H9 (cell line): ENCODE measurements around the gene SPSB3. TPM values are rescaled to one million over a fixed set of nuclear protein-coding genes. Genes with fewer than 3 reads are reported as not detected.

Experiments used
- DNase-seq: peaks from one replicate; pipeline ENCODE4 v3.0.0-alpha.2; 2017
- H2AFZ ChIP-seq: one replicate; pipeline ENCODE4 v1.6.1; 2013; ENCODE audit warnings: mild to moderate bottlenecking, low read length, control low read depth, moderate library complexity
- H2AK5ac ChIP-seq: 2 replicates; pipeline ENCODE4 v1.6.1; 2013; ENCODE audit warnings: low read length, control low read depth, mixed read lengths; ENCODE audit not compliant: insufficient read length
- H2BK120ac ChIP-seq: one replicate; pipeline ENCODE4 v1.6.1; 2013; ENCODE audit warnings: low read depth, mild to moderate bottlenecking, low read length, control low read depth, inconsistent platforms; ENCODE audit not compliant: poor library complexity, severe bottlenecking
- H2BK12ac ChIP-seq: 2 replicates; pipeline ENCODE4 v1.6.1; 2013; ENCODE audit warnings: low read length, control low read depth, mixed read lengths, low read depth; ENCODE audit not compliant: insufficient read length
- H2BK15ac ChIP-seq: 2 replicates; pipeline ENCODE4 v1.6.1; 2013; ENCODE audit warnings: low read depth, low read length, control low read depth
- H2BK20ac ChIP-seq: one replicate; pipeline ENCODE4 v1.6.1; 2013; ENCODE audit warnings: low read depth, mild to moderate bottlenecking, low read length, control low read depth, inconsistent platforms; ENCODE audit not compliant: poor library complexity, severe bottlenecking
- H2BK5ac ChIP-seq: 2 replicates; pipeline ENCODE4 v1.6.1; 2013; ENCODE audit warnings: low read length, control low read depth, mixed read lengths; ENCODE audit not compliant: insufficient read length
- H3K14ac ChIP-seq: 2 replicates; pipeline ENCODE4 v1.6.1; 2013; ENCODE audit warnings: low read length, control low read depth; ENCODE audit not compliant: insufficient read depth
- H3K18ac ChIP-seq: 2 replicates; pipeline ENCODE4 v1.6.1; 2013; ENCODE audit warnings: low read depth, mild to moderate bottlenecking, mixed read lengths, low read length, control low read depth; ENCODE audit not compliant: insufficient read length
- H3K23ac ChIP-seq: 2 replicates; pipeline ENCODE4 v1.6.1; 2013; ENCODE audit warnings: low read length, control low read depth, mixed read lengths, low read depth; ENCODE audit not compliant: insufficient read length
- H3K23me2 ChIP-seq: 2 replicates; pipeline ENCODE4 v1.6.1; 2013; ENCODE audit warnings: low read depth, mild to moderate bottlenecking, mixed read lengths, low read length, control low read depth; ENCODE audit not compliant: insufficient read length, poor library complexity, severe bottlenecking
- H3K27ac ChIP-seq: 2 replicates; pipeline ENCODE4 v1.5.1; 2013; ENCODE audit warnings: low read length, control low read depth, mixed read lengths, low read depth; ENCODE audit not compliant: insufficient read length
- H3K27me3 ChIP-seq: 2 replicates; pipeline ENCODE4 v1.6.1; 2013; ENCODE audit warnings: low read length, control low read depth, inconsistent platforms; ENCODE audit not compliant: insufficient read depth
- H3K4ac ChIP-seq: 2 replicates; pipeline ENCODE4 v1.6.1; 2013; ENCODE audit warnings: low read depth, mild to moderate bottlenecking, control low read depth, inconsistent platforms, low read length, moderate library complexity
- H3K4me1 ChIP-seq: 2 replicates; pipeline ENCODE4 v1.6.1; 2013; ENCODE audit warnings: low read length, control low read depth, inconsistent platforms; ENCODE audit not compliant: insufficient read depth
- H3K4me2 ChIP-seq: 2 replicates; pipeline ENCODE4 v1.6.1; 2013; ENCODE audit warnings: low read length, control low read depth, mixed read lengths; ENCODE audit not compliant: insufficient read length, insufficient read depth
- H3K56ac ChIP-seq: 2 replicates; pipeline ENCODE4 v1.6.1; 2013; ENCODE audit warnings: low read depth, mild to moderate bottlenecking, mixed read lengths, low read length, control low read depth; ENCODE audit not compliant: insufficient read length
- H3K79me1 ChIP-seq: 2 replicates; pipeline ENCODE4 v1.6.1; 2013; ENCODE audit warnings: low read depth, mild to moderate bottlenecking, moderate library complexity, low read length, control low read depth, inconsistent platforms; ENCODE audit not compliant: insufficient read depth, poor library complexity, severe bottlenecking
- H3K79me2 ChIP-seq: 2 replicates; pipeline ENCODE4 v1.6.1; 2013; ENCODE audit warnings: low read length, control low read depth, inconsistent platforms; ENCODE audit not compliant: insufficient read depth
- H3K9ac ChIP-seq: 2 replicates; pipeline ENCODE4 v1.6.1; 2013; ENCODE audit warnings: low read length, control low read depth, mixed read lengths; ENCODE audit not compliant: insufficient read length; ENCODE audit errors: extremely low read depth
- H3K9me3 ChIP-seq: one replicate; pipeline ENCODE4 v1.6.1; 2013; ENCODE audit warnings: low read depth, low read length, inconsistent platforms; ENCODE audit not compliant: control insufficient read depth
- H3T11ph ChIP-seq: one replicate; pipeline ENCODE4 v1.6.1; 2013; ENCODE audit warnings: mild to moderate bottlenecking, low read length, control low read depth, inconsistent platforms
- H4K20me1 ChIP-seq: one replicate; pipeline ENCODE4 v1.6.1; 2013; ENCODE audit not compliant: control insufficient read depth, insufficient read length, insufficient read depth
- H4K5ac ChIP-seq: 2 replicates; pipeline ENCODE4 v1.6.1; 2013; ENCODE audit warnings: low read depth, mild to moderate bottlenecking, mixed read lengths, low read length, control low read depth; ENCODE audit not compliant: insufficient read length
- H4K8ac ChIP-seq: replicated peaks from 2 replicates; pipeline ENCODE4 v1.6.1; 2013; ENCODE audit warnings: low read length, control low read depth, mixed read lengths, low read depth; ENCODE audit not compliant: insufficient read length
- H4K91ac ChIP-seq: 2 replicates; pipeline ENCODE4 v1.6.1; 2013; ENCODE audit warnings: low read depth, mild to moderate bottlenecking, moderate library complexity, mixed read lengths, low read length, control low read depth; ENCODE audit not compliant: insufficient read length
- H3K27ac Mint-ChIP-seq, 3 experiments: 2 replicates in 2 of 3; 3 replicates in 1 of 3; pipeline ENCODE4 v1.8.0; 2020 to 2021; ENCODE audit warnings: mixed read lengths in 3 of 3, mild to moderate bottlenecking in 1 of 3, moderate library complexity in 1 of 3
- H3K27me3 Mint-ChIP-seq: 2 replicates; pipeline ENCODE4 v1.8.0; 2021; ENCODE audit warnings: low read depth, mild to moderate bottlenecking, moderate library complexity, mixed read lengths
- H3K36me3 Mint-ChIP-seq, 3 experiments: 2 replicates in 2 of 3; 3 replicates in 1 of 3; pipeline ENCODE4 v1.8.0; 2020 to 2021; ENCODE audit warnings: low read depth in 3 of 3, mixed read lengths in 3 of 3; ENCODE audit not compliant: insufficient read depth in 1 of 3
- H3K4me1 Mint-ChIP-seq, 2 experiments: 2 replicates each; pipeline ENCODE4 v1.8.0; 2020; ENCODE audit warnings: mixed read lengths in 2 of 2
- H3K4me3 Mint-ChIP-seq, 2 experiments: 2 replicates in 1 of 2; 3 replicates in 1 of 2; pipeline ENCODE4 v1.8.0; 2020 to 2021; ENCODE audit warnings: mild to moderate bottlenecking in 2 of 2, mixed read lengths in 2 of 2, moderate library complexity in 1 of 2
- H3K9me3 Mint-ChIP-seq, 2 experiments: 2 replicates in 1 of 2; 3 replicates in 1 of 2; pipeline ENCODE4 v1.8.0; 2020; ENCODE audit warnings: mild to moderate bottlenecking in 2 of 2, mixed read lengths in 2 of 2, moderate library complexity in 1 of 2
- WGBS: extraction: QIAGEN DNeasy Blood & Tissue Kit; methylation state at CpG from one replicate; pipeline ENCODE4 v1.1.7; 2013; ENCODE audit warnings: missing lambda C conversion rate, low lambda C conversion rate, mixed read lengths; ENCODE audit not compliant: insufficient read length; ENCODE audit errors: extremely low coverage; 5-methylcytosine and 5-hydroxymethylcytosine counted together
- total RNA-seq: library from RNA; stranded (reverse); gene quantifications from 2 replicates; pipeline ENCODE4 v1.2.1, GENCODE V29; 2021
- TF ChIP-seq, protein P1 (sequence below): fragments of 200-600 bp; sonication (generic); conservative IDR thresholded peaks from 3 replicates; pipeline ENCODE4 v1.8.0; 2021; ENCODE audit warnings: antibody characterized with exemption, mild to moderate bottlenecking

SPSB3 gene
- total RNA-seq, 1 experiment from 2014 or later, result 19.9 TPM

DNA sequence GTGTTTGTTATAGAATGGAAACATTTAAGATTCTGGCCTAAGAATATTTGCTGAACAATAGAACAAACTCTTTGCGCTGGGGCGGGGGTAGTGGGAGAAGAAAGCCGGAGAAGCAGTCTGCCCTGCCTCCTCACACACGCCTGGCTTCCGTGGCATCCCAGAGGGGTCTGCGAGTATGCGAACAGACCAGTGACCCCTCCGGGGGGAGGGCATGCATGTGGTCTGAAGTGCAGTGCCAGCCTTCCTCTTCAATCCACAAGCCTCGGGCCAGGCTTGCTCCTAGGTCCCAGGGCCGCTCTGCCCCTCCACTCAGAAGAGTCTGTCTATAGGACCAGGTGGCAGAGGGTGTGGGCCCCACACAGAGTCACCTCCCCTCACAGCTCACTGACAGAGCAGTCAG lies 25.3 kb upstream of the SPSB3 start:
- no peak overlapping the region for H3K4me2 ChIP-seq
- no peak overlapping the region for H2BK20ac ChIP-seq
- no peak overlapping the region for H3K27ac ChIP-seq
- no peak overlapping the region for H2BK5ac ChIP-seq
- no peaks in the 10 kb centered on the region for H3K4me1 Mint-ChIP-seq
- H3T11ph ChIP-seq, result no peak overlapping the region
- no peak overlapping the region for H3K56ac ChIP-seq
- no peak overlapping the region for H3K18ac ChIP-seq
- TF ChIP-seq, protein P1, sequence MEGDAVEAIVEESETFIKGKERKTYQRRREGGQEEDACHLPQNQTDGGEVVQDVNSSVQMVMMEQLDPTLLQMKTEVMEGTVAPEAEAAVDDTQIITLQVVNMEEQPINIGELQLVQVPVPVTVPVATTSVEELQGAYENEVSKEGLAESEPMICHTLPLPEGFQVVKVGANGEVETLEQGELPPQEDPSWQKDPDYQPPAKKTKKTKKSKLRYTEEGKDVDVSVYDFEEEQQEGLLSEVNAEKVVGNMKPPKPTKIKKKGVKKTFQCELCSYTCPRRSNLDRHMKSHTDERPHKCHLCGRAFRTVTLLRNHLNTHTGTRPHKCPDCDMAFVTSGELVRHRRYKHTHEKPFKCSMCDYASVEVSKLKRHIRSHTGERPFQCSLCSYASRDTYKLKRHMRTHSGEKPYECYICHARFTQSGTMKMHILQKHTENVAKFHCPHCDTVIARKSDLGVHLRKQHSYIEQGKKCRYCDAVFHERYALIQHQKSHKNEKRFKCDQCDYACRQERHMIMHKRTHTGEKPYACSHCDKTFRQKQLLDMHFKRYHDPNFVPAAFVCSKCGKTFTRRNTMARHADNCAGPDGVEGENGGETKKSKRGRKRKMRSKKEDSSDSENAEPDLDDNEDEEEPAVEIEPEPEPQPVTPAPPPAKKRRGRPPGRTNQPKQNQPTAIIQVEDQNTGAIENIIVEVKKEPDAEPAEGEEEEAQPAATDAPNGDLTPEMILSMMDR, result no peak
- no peaks in the 10 kb centered on the region for H3K27me3 Mint-ChIP-seq
- H3K27me3 ChIP-seq, result no peaks in the 10 kb centered on the region
- H4K8ac ChIP-seq, result no peak overlapping the region
- H2BK120ac ChIP-seq, result no peak overlapping the region
- no peaks in the 10 kb centered on the region for H3K23me2 ChIP-seq
- H3K14ac ChIP-seq, result no peak overlapping the region
- no peak overlapping the region for H3K27ac Mint-ChIP-seq
- H3K9me3 ChIP-seq, result no peaks in the 10 kb centered on the region
- H2AFZ ChIP-seq, result no peak overlapping the region
- no peaks in the 10 kb centered on the region for H3K4me1 ChIP-seq
- no peak for DNase-seq
- peaks cover 2 to 4% of the 10 kb centered on the region in 2 experiments; a peak in 2 of 5 replicates for H3K9me3 Mint-ChIP-seq
- no peak overlapping the region for H3K4me3 Mint-ChIP-seq
- H3K36me3 Mint-ChIP-seq, result peaks cover 15 to 32% (median 16%) of the 10 kb centered on the region in 3 experiments; a peak in 6 of 7 replicates
- no peak overlapping the region for H2BK15ac ChIP-seq
- H3K23ac ChIP-seq, result no peak overlapping the region
- H2BK12ac ChIP-seq, result no peak overlapping the region
- no peak overlapping the region for H3K4ac ChIP-seq
- WGBS, result no CpG with 5 or more reads among the region's 10 CpGs
- H4K5ac ChIP-seq, result no peak overlapping the region
- no peaks in the 10 kb centered on the region for H4K20me1 ChIP-seq
- no peak overlapping the region for H4K91ac ChIP-seq
- no peaks in the 10 kb centered on the region for H3K79me2 ChIP-seq
- H2AK5ac ChIP-seq, result no peak overlapping the region
- H3K79me1 ChIP-seq, result no peaks in the 10 kb centered on the region
- H3K9ac ChIP-seq, result no peak overlapping the region
